HFFc6 (cell line): ENCODE results near the gene TFRC. TPM values are rescaled to one million over a fixed set of nuclear protein-coding genes. Genes with fewer than 3 reads are reported as not detected.
"Not testable (repeated sequence)": the region's sequence is repeated elsewhere in the genome, so short reads cannot be mapped to it uniquely, and the experiment has no call there.

Source experiments
- DNase-seq: peaks from one replicate; pipeline ENCODE4 v3.0.0-alpha.2; 2018
- H3K27ac Mint-ChIP-seq: 2 replicates; pipeline ENCODE4 v1.8.0; 2020; ENCODE audit warnings: mild to moderate bottlenecking, mixed read lengths
- H3K27me3 Mint-ChIP-seq: 2 replicates; pipeline ENCODE4 v1.8.0; 2021; ENCODE audit warnings: mild to moderate bottlenecking, moderate library complexity, mixed read lengths; ENCODE audit not compliant: insufficient read depth
- H3K36me3 Mint-ChIP-seq: 2 replicates; pipeline ENCODE4 v1.8.0; 2021; ENCODE audit warnings: low read depth, mixed read lengths
- H3K4me1 Mint-ChIP-seq: 2 replicates; pipeline ENCODE4 v1.8.0; 2020; ENCODE audit warnings: low read depth, mixed read lengths
- H3K4me3 Mint-ChIP-seq: 2 replicates; pipeline ENCODE4 v1.8.0; 2020; ENCODE audit warnings: mild to moderate bottlenecking, moderate library complexity, mixed read lengths
- H3K9me3 Mint-ChIP-seq: 2 replicates; pipeline ENCODE4 v1.8.0; 2020; ENCODE audit warnings: mild to moderate bottlenecking, mixed read lengths
- total RNA-seq, 6 experiments: library from RNA; stranded (reverse); fragmentation: NEBNext Ultra II Directional; extraction: Animal tissue kit (Norgen Biotek cat#: 25700); gene quantifications; 2 replicates in 1 of 6; 3 replicates in 5 of 6; pipeline ENCODE4 v1.2.3, GENCODE V29; 2021
- TF ChIP-seq, protein P1 (sequence below): fragments of 200-600 bp; sonication (generic); IDR thresholded peaks from 2 replicates; pipeline ENCODE4 v1.5.0; 2021; ENCODE audit warnings: antibody characterized with exemption, mild to moderate bottlenecking

Gene TFRC
- total RNA-seq, 6 experiments from 2014 or later, result 119 to 144 (median 132) TPM

DNA sequence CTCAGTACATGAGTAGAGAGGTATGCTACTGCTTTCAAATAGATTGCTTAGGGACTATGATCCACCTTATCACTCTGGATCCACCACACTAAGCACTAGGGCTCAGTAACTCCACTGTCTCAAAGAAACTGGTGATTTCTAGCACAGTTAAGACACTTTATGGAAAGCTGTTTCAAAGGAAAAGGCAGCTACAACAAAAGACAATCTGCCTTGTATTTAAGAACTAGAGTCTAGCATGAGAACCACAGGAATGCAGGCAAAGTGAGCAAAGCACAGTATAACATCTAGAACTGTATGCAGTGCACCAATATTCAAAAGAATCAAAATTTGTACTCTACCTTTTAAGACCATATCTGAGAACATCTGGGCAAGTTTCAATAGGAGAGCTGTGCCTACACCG lies 17.9 kb downstream of the TFRC start:
- Mint-ChIP-seq H3K27ac (peak overlapping the region; percentile 69), H3K9me3 (no peaks in the 10 kb centered on the region), H3K4me1 (peaks cover 13% of the 10 kb centered on the region; the same call in 1 of the 2 replicates), H3K4me3 (no peak overlapping the region), H3K36me3 (peaks cover 30% of the 10 kb centered on the region), H3K27me3 (no peaks in the 10 kb centered on the region)
- no peak for DNase-seq
- TF ChIP-seq, protein P1, sequence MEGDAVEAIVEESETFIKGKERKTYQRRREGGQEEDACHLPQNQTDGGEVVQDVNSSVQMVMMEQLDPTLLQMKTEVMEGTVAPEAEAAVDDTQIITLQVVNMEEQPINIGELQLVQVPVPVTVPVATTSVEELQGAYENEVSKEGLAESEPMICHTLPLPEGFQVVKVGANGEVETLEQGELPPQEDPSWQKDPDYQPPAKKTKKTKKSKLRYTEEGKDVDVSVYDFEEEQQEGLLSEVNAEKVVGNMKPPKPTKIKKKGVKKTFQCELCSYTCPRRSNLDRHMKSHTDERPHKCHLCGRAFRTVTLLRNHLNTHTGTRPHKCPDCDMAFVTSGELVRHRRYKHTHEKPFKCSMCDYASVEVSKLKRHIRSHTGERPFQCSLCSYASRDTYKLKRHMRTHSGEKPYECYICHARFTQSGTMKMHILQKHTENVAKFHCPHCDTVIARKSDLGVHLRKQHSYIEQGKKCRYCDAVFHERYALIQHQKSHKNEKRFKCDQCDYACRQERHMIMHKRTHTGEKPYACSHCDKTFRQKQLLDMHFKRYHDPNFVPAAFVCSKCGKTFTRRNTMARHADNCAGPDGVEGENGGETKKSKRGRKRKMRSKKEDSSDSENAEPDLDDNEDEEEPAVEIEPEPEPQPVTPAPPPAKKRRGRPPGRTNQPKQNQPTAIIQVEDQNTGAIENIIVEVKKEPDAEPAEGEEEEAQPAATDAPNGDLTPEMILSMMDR, result no peak

DNA sequence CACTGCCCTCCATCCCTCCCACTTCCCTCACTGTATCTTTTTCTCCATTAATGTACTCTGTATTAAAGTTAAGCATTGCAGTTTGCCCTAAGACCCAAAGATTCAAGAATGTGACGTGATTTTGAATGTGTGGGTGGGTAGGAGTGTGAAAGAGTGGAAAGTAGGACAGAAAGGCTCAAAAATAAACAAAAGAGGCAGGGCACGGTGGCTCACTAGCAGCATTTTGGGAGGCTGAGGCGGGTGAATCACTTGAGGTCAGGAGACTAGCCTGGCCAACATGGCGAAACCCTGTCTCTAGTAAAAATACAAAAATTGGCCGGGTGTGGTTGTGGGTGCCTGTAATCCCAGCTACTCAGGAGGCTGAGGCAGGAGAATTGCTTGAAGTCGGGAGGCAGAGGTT lies 18.4 kb downstream of the TFRC start:
- peak overlapping the region; percentile 69; the same call in 1 of the 2 replicates for H3K27ac Mint-ChIP-seq
- no peak for DNase-seq
- TF ChIP-seq, protein P1, result no peak
- H3K4me3 Mint-ChIP-seq, result no peak overlapping the region
- peaks cover 30% of the 10 kb centered on the region for H3K36me3 Mint-ChIP-seq
- H3K4me1 Mint-ChIP-seq, result peaks cover 13% of the 10 kb centered on the region; the same call in 1 of the 2 replicates
- H3K9me3 Mint-ChIP-seq, result no peaks in the 10 kb centered on the region
- H3K27me3 Mint-ChIP-seq, result no peaks in the 10 kb centered on the region

DNA sequence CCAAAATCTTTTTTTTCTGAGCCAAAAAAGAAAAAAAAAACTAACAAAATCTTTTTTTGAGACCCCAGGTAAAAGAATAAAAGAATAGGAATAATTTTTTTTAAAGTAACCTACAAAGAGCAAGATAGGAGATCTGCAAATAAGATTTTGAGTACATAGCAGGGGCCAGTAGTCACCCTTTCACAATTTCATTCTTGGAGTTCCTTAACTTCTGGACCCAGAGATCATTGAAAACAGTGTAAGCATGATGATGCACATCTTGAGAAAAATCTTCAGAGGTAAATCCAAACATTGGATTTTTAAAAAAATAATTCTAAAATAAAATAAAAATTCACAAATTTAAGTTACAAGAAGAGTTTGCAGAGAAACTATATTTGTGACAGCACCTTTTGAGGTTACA lies 18.8 kb downstream of the TFRC start:
- TF ChIP-seq, protein P1, result no peak
- peak overlapping the region; percentile 69; the same call in 1 of the 2 replicates for H3K27ac Mint-ChIP-seq
- H3K4me1 Mint-ChIP-seq, result peaks cover 13% of the 10 kb centered on the region; the same call in 1 of the 2 replicates
- H3K27me3 Mint-ChIP-seq, result no peaks in the 10 kb centered on the region
- H3K36me3 Mint-ChIP-seq, result peaks cover 30% of the 10 kb centered on the region
- H3K9me3 Mint-ChIP-seq, result no peaks in the 10 kb centered on the region
- DNase-seq, result peak; percentile 9
- H3K4me3 Mint-ChIP-seq, result no peak overlapping the region

DNA sequence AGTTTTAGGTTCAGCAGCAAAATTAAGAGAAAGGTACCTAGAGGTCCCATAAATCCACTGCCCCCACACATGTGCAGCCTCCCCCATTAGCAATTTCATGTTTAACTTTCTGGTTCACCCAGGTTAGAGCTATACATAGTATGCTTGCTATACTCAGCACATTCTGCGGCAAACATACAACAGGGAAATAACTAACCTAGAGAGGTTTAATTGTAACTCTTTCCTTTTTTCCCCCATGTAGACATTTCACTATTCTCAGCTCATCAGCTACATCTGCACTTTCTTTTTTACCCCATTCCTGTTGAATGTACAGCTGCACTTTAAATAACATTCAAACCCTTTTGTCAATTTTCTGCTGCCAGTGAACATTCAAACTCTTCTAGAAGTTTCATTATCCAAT lies 21.1 kb downstream of the TFRC start:
- Mint-ChIP-seq H3K9me3 (no peaks in the 10 kb centered on the region), H3K4me1 (peaks cover 13% of the 10 kb centered on the region; the same call in 1 of the 2 replicates), H3K4me3 (no peak overlapping the region), H3K27me3 (no peaks in the 10 kb centered on the region; the same call in 1 of the 2 replicates), H3K36me3 (peaks cover 26% of the 10 kb centered on the region), H3K27ac (no peak overlapping the region)
- TF ChIP-seq, protein P1, result no peak
- no peak for DNase-seq

DNA sequence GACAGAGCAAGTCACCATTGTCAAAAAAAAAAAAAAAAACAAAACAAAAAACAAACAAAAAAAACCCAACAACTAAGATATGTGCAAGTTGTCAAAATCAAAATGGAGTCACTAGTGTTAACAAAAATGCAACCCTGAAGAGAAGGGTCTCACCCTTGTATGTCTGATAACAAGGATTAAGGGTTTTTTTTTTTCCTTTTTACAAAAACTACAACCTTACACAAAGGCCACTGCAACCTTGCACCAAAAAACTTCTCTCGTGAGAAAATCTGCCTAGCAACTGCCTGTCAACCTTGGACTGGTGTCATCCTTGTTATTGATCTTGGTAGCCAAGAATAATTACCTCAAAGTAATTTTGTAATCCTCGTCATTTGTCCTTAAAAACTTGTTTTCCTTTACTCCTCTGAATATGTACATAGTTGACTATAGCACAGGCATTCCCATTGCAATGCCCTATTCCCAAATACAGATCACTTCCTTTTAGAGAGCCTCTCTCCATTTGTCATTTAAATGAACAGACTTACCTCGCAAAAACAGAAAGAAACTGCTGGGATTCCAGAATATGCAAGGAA lies 24.0 kb downstream of the TFRC start:
- TF ChIP-seq, protein P1, result no peak
- no peak for DNase-seq
- Mint-ChIP-seq H3K9me3 (no peaks in the 10 kb centered on the region), H3K4me1 (no peaks in the 10 kb centered on the region), H3K27ac (no peak overlapping the region), H3K27me3 (no peaks in the 10 kb centered on the region; the same call in 1 of the 2 replicates), H3K4me3 (no peak overlapping the region), H3K36me3 (peaks cover 26% of the 10 kb centered on the region)

DNA sequence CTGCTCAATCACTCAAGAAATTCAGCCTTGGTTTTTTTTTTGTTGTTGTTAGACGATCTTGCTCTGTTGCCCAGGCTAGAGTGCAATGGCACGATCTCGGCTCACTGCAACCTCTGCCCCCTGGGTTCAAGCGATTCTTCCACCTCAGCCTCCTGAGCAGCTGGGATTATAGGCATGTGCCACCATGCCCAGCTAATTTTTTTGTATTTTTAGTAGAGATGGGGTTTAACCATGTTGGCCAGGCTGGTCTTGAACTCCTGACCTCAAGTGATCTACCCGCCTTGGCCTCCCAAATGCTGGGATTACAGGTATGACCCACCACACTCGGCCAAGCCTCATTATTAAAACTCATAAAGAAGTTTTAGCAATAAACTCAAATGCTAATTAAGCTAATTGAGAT lies 25.5 kb downstream of the TFRC start:
- not testable (repeated sequence) for H3K4me1 Mint-ChIP-seq, DNase-seq, H3K27me3 Mint-ChIP-seq, H3K4me3 Mint-ChIP-seq, H3K9me3 Mint-ChIP-seq, H3K27ac Mint-ChIP-seq
- H3K36me3 Mint-ChIP-seq, result peaks cover 26% of the 10 kb centered on the region
